ENCODE measurements around the gene SLC9A3.

SLC9A3 gene

GRCh38 chr5:527646-528628, 3.7 kb upstream of the SLC9A3 start:
- Mint-ChIP-seq H3K36me3 (peaks cover 4% of the 10 kb centered on the region), H3K4me1 (peaks cover 49% of the 10 kb centered on the region), H3K27me3 (peaks cover 94% of the 10 kb centered on the region), H3K4me3 (peak overlapping the region; percentile 19), H3K9me3 (no peaks in the 10 kb centered on the region), H3K27ac (peak overlapping the region; percentile 52)
- peak; percentile 64 for DNase-seq
- CTCF ChIA-PET = interaction anchor here (1.4 kb wide), 1 partner anchor 81 kb away, joined by 3 read pairs; no protein-coding TSS in a partner anchor

GRCh38 chr5:526456-527088, 2.3 kb upstream of the SLC9A3 start:
- Mint-ChIP-seq H3K4me3 (no peak overlapping the region), H3K4me1 (peaks cover 49% of the 10 kb centered on the region), H3K27me3 (peaks cover 95% of the 10 kb centered on the region), H3K9me3 (no peaks in the 10 kb centered on the region), H3K36me3 (peaks cover 4% of the 10 kb centered on the region), H3K27ac (no peak overlapping the region)
- no peak for DNase-seq
- CTCF ChIA-PET = no interaction called here

GRCh38 chr5:525916-526315, 1.7 kb upstream of the SLC9A3 start:
- H3K27me3 Mint-ChIP-seq = peaks cover 95% of the 10 kb centered on the region
- CTCF ChIA-PET = no interaction called here
- no peak overlapping the region for H3K27ac Mint-ChIP-seq
- DNase-seq = no peak
- H3K9me3 Mint-ChIP-seq = no peaks in the 10 kb centered on the region
- peaks cover 49% of the 10 kb centered on the region for H3K4me1 Mint-ChIP-seq
- H3K4me3 Mint-ChIP-seq = no peak overlapping the region
- H3K36me3 Mint-ChIP-seq = peaks cover 4% of the 10 kb centered on the region

DNA sequence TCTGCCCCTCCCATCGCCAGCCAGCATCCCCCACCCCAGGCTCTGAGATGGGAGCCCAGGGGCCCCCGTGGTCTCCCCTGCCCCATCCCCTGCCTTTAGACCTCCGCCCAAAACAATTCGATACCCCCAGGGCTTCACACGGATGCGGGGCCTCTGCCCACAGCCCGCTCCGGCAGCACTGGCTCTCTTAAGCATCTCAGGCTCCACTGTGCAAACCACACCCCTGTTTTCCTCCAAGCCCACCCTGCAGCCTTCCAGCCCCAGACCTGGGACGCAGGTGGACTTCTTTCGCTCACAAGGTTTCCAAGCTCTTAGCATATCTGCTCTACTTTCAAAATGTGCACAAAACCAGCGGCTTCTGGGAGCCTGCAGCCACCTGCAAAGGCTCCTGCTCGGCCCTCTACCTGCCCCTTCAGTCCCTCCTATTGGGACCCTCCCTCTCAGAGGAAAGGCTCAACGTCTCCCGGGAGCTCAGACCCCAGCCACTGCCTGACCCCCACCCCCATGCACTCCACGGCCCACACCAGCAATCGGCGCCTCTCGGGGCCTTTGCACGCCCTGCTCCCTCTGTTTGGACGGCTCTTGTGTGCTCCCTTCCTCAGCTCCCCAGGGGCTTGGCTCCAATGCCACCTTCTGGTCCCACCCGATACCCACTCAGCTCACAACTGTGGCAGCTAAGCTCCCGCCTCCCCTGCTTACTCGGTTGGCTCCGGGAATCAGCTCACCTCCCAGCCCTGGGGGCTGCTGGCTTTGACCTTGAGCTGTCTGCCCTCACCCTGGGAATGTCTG, 918 bp upstream of the SLC9A3 start:
- CTCF ChIA-PET = no interaction called here
- H3K4me3 Mint-ChIP-seq = peak overlapping the region; percentile 41
- DNase-seq = no peak
- H3K4me1 Mint-ChIP-seq = peaks cover 49% of the 10 kb centered on the region
- no peaks in the 10 kb centered on the region for H3K9me3 Mint-ChIP-seq
- H3K36me3 Mint-ChIP-seq = peaks cover 4% of the 10 kb centered on the region
- peaks cover 95% of the 10 kb centered on the region for H3K27me3 Mint-ChIP-seq
- no peak overlapping the region for H3K27ac Mint-ChIP-seq

- no peak overlapping the region for H3K27ac Mint-ChIP-seq
- no peaks in the 10 kb centered on the region for H3K9me3 Mint-ChIP-seq
- peaks cover 36% of the 10 kb centered on the region for H3K4me1 Mint-ChIP-seq
- H3K27me3 Mint-ChIP-seq = peaks cover 90% of the 10 kb centered on the region
- H3K4me3 Mint-ChIP-seq = no peak overlapping the region
- CTCF ChIA-PET = no interaction called here
- peaks cover 4% of the 10 kb centered on the region for H3K36me3 Mint-ChIP-seq
- no peak for DNase-seq
Measured at GRCh38 chr5:523441-524222, 617 bp downstream of the SLC9A3 start.

GRCh38 chr5:522899-523440, 1.3 kb downstream of the SLC9A3 start:
- Mint-ChIP-seq H3K27me3 (peaks cover 91% of the 10 kb centered on the region), H3K27ac (no peak overlapping the region), H3K9me3 (no peaks in the 10 kb centered on the region), H3K36me3 (peaks cover 4% of the 10 kb centered on the region), H3K4me3 (no peak overlapping the region), H3K4me1 (peaks cover 36% of the 10 kb centered on the region)
- DNase-seq = no peak
- CTCF ChIA-PET = no interaction called here

DNA sequence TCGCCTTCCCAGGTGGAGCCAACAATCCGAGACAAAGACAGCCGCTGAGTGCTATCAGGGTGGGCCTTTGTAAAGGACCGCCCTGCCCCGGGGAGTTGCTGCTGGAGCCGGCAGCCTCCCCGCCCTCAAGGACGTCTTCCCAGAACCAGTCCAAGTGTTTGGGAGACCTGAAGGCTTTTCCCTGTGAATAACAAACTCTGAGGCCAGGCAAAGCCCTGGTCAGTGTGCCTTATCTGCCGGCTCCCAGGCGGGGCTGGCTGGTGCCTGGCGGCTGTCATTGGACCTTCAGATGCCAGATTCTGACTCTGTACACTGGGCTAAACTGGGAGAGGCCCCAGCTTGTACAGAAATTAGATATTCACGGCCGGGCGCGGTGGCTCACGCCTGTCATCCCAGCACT, 2.1 kb downstream of the SLC9A3 start:
- CTCF ChIA-PET = no interaction called here
- H3K4me1 Mint-ChIP-seq = peaks cover 27% of the 10 kb centered on the region
- H3K27me3 Mint-ChIP-seq = peaks cover 91% of the 10 kb centered on the region
- H3K9me3 Mint-ChIP-seq = no peaks in the 10 kb centered on the region
- H3K27ac Mint-ChIP-seq = no peak overlapping the region
- no peak for DNase-seq
- H3K36me3 Mint-ChIP-seq = peaks cover 4% of the 10 kb centered on the region
- no peak overlapping the region for H3K4me3 Mint-ChIP-seq

DNA sequence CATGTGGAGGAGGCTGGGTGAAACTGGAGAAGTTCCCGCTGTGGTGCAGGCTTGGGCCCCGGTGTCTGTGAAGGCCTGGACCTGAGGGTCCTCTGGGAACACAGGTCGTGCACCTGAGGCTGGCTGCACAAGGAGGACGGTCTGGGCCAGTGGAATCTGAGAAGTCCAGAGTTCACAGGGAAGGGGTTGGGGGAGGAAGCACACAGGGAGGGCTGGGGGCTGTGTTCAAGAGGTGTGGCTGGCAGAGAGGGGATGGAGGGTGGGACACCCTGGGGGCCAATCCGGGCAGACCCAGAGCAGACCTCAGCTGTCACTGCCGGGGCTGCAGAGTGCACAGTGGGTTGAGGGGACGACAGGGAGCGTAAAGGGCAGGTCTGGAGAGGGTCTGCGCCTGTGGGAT, 2.6 kb downstream of the SLC9A3 start:
- Mint-ChIP-seq H3K27ac (no peak overlapping the region), H3K27me3 (peaks cover 90% of the 10 kb centered on the region), H3K4me1 (peaks cover 23% of the 10 kb centered on the region), H3K4me3 (no peak overlapping the region), H3K9me3 (no peaks in the 10 kb centered on the region), H3K36me3 (peaks cover 4% of the 10 kb centered on the region)
- CTCF ChIA-PET = no interaction called here
- no peak for DNase-seq

GRCh38 chr5:520850-521226, 3.4 kb downstream of the SLC9A3 start:
- DNase-seq = no peak
- Mint-ChIP-seq H3K27me3 (peaks cover 87% of the 10 kb centered on the region), H3K4me1 (peaks cover 15% of the 10 kb centered on the region), H3K36me3 (peaks cover 4% of the 10 kb centered on the region), H3K9me3 (no peaks in the 10 kb centered on the region), H3K27ac (no peak overlapping the region), H3K4me3 (no peak overlapping the region)
- CTCF ChIA-PET = no interaction called here

DNA sequence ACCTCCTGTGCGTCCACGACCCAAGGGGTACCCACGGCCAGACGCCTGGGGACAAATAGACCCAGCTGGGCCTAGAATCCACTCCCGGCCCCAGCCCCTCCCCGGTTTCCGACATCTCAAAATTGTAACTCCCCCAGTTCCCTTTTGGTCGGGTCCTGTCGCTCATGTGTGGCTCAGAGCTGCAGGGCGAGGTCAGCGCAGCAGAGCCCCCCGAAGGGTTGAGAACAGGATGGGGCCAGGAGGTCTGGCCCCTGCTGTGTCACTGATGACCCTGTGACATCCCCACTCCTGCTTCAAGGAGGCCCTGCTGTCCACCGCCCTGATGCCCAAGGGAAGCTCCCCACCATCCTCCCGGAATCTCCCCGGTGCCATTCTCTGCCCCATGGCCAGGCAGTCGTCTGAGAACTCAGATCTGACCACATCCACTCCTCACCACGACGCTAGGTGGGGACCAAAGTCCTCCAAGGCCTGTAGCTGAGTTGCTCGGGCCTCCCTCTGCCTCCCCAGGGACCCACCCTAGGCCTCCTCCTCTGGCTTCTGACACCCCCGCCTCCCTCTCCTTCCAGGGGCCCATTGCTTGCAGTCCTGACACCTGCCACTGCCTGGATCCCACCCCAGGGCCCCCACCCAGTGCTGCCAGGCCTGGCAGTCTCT, 3.9 kb downstream of the SLC9A3 start:
- Mint-ChIP-seq H3K9me3 (no peaks in the 10 kb centered on the region), H3K4me1 (peaks cover 10% of the 10 kb centered on the region), H3K27me3 (peaks cover 84% of the 10 kb centered on the region), H3K36me3 (peaks cover 4% of the 10 kb centered on the region), H3K4me3 (no peak overlapping the region), H3K27ac (no peak overlapping the region)
- CTCF ChIA-PET = no interaction called here
- no peak for DNase-seq

GRCh38 chr5:518721-519120, 5.5 kb downstream of the SLC9A3 start:
- peaks cover 85% of the 10 kb centered on the region for H3K27me3 Mint-ChIP-seq
- no peaks in the 10 kb centered on the region for H3K9me3 Mint-ChIP-seq
- no peaks in the 10 kb centered on the region for H3K36me3 Mint-ChIP-seq
- H3K4me1 Mint-ChIP-seq = peaks cover 5% of the 10 kb centered on the region
- CTCF ChIA-PET = no interaction called here
- DNase-seq = no peak
- H3K4me3 Mint-ChIP-seq = no peak overlapping the region
- no peak overlapping the region for H3K27ac Mint-ChIP-seq

- no peak for DNase-seq
- H3K27me3 Mint-ChIP-seq = peaks cover 84% of the 10 kb centered on the region
- CTCF ChIA-PET = no interaction called here
- no peaks in the 10 kb centered on the region for H3K36me3 Mint-ChIP-seq
- no peaks in the 10 kb centered on the region for H3K9me3 Mint-ChIP-seq
- peak overlapping the region; percentile 5 for H3K27ac Mint-ChIP-seq
- no peak overlapping the region for H3K4me3 Mint-ChIP-seq
- H3K4me1 Mint-ChIP-seq = no peaks in the 10 kb centered on the region
Measured at GRCh38 chr5:517535-518100, 6.6 kb downstream of the SLC9A3 start.

- Mint-ChIP-seq H3K4me3 (no peak overlapping the region), H3K4me1 (no peaks in the 10 kb centered on the region), H3K9me3 (no peaks in the 10 kb centered on the region), H3K27me3 (peaks cover 77% of the 10 kb centered on the region), H3K36me3 (no peaks in the 10 kb centered on the region), H3K27ac (no peak overlapping the region)
- CTCF ChIA-PET = no interaction called here
- no peak for DNase-seq
Measured at GRCh38 chr5:516980-517379, 7.3 kb downstream of the SLC9A3 start.
